HG03354 (cell line): ENCODE results near the gene TEX29.

Source experiments
- ATAC-seq: cut with Tn5 transposase; IDR thresholded peaks from one replicate; pipeline ENCODE4 v1.9.1; 2021; ENCODE audit warnings: mild to moderate bottlenecking; ENCODE audit not compliant: unreplicated experiment, poor library complexity, severe bottlenecking

TEX29 gene

GRCh38 chr13:111319998-111320911 is at the start of gene TEX29:
TEX29 (plus strand) TSS chr13:111320642; CDS start chr13:111320891, 249 bp downstream.
- no peak for ATAC-seq

DNA sequence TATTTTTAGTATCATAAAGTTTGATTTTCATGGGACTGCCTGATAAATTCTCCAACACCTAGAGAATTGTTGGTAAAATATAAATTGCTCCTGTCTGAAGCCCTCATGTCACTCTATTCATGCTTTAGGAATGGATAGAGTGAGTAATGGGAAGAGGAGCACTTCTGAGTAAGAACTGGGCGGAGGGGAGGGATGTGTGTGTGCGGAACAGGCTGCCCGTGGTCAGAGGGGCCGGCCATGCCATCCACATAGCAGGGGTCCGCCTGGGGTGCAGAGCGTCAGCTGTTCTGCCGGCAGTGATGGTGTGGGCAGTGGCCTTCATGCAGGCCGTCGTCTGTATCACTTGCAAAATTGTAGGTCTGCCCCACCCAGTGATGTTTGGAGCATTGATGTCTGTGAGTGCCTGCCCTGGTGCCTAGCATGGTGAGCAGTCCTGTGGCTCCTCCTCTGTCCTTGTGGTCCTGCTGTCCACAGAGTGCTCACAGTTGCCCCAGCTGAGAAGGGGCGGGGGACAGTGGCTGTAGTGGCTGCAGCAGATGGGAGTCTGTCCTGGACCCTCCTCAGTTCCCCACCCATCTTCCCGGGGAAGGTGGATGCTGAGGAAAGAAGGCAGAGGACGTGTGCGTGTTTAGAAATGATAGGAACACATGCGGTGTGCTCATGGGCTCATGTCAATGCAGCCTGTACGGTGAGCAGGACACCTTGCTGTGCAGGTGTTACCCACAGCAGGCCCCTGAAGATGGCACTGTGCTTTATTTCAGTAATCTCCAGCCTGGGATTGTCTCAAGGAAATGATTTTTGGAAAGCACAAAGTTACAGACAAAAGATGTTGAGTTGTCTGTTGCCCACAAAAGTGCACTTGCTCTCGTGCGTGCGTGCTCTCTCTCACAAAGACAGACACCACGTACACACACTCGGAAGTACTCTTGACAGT is 49.4 kb upstream of the TEX29 start:
- ATAC-seq: no peak

- ATAC-seq: no peak
Measured at GRCh38 chr13:111272117-111272516, 48.3 kb upstream of the TEX29 start.

GRCh38 chr13:111275382-111275781 is 45.1 kb upstream of the TEX29 start:
- ATAC-seq: no peak

GRCh38 chr13:111275995-111276618 is 44.3 kb upstream of the TEX29 start:
- ATAC-seq: no peak

- no peak for ATAC-seq
Measured at GRCh38 chr13:111278258-111278657, 42.2 kb upstream of the TEX29 start.

- ATAC-seq: no peak
Measured at GRCh38 chr13:111278743-111279652, 41.4 kb upstream of the TEX29 start.

GRCh38 chr13:111280226-111280625 is 40.2 kb upstream of the TEX29 start:
- ATAC-seq: no peak

GRCh38 chr13:111280681-111281585 is 39.5 kb upstream of the TEX29 start:
- ATAC-seq: no peak

DNA sequence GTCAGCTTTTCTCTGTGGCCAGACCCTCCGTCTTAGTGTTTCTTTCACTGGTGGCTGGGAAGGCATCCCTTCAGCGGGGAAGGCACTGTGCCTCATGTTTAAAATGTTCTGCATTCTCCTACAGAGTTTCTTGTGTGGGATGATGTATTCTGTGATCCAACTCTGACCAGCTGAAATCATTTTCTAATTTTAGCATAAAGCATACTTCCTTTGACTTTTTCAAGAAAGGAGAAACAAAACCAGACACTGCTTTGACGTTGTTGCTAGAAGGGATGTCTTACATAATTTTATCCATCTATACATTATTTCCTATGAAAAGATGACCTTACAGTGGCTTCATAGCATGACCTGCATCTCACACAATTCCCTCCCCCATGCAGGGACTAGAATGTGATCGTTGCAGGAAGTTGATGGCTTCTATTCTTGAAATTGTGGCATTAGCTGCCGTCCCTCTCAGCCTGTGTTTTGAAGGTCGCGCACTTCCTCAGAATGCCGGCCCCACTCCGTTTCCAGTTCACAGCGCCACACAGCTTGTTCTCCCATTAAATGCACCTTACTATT is 38.6 kb upstream of the TEX29 start:
- ATAC-seq: no peak

- ATAC-seq: no peak
Measured at GRCh38 chr13:111282425-111282824, 38.0 kb upstream of the TEX29 start.

- no peak for ATAC-seq
Measured at GRCh38 chr13:111282997-111283396, 37.4 kb upstream of the TEX29 start.

GRCh38 chr13:111283457-111283856 is 37.0 kb upstream of the TEX29 start:
- ATAC-seq: no peak

GRCh38 chr13:111283991-111284390 is 36.5 kb upstream of the TEX29 start:
- ATAC-seq: no peak

- ATAC-seq: no peak
Measured at GRCh38 chr13:111284565-111284964, 35.9 kb upstream of the TEX29 start.

- no peak for ATAC-seq
Measured at GRCh38 chr13:111286162-111286561, 34.3 kb upstream of the TEX29 start.

DNA sequence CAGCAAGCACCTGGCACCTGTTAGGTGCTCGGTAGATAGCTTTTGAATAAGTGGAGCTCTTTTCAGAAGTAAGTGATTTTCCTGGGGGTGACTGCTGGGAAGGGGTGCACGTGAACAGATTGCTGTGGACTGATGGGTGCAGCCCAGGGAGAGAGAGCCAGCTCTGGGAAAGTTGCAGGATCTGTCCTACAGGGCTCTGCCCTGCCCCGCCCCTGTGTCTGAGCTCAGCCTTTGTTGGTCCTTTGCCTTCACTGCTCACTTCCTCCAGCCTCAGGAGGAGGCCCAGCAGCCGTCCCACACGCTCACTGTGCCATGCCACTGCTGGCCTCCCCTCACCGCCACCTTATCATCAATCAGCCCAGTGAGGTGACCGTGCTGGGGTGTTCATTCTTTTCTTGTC is 33.7 kb upstream of the TEX29 start:
- ATAC-seq: no peak

DNA sequence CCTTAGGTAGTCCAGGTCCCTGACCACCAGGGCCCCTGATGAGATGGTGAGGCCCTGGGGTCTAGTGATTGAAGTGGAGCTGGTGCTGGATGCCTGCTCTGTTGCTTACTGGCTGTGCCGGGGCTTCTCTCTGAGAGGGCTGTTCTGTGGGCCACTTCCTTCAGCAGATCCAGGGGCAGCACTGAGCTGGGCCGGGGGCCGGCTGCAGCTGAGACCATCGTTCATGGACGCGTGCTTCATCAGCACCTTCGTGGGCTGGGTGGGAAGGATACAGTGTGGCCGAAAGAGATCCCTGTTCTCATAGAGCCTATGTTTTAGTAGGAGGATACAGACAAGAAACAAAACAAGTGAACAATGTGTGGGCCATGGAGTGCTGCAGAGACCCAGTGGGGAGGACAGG is 33.2 kb upstream of the TEX29 start:
- no peak for ATAC-seq
